ENCODE measurements around the gene ING4. TPM values are rescaled to one million over a fixed set of nuclear protein-coding genes. Genes with fewer than 3 reads are reported as not detected.

ING4 gene
- total RNA-seq, 6 experiments from 2014 or later, result 19.7 to 26.8 (median 21.7) TPM

- H3K4me1 Mint-ChIP-seq (ENCODE audit: low read depth), result peaks cover 35% of the 10 kb centered on the region
- H3K9me3 Mint-ChIP-seq, result no peaks in the 10 kb centered on the region
- peaks cover 32% of the 10 kb centered on the region for H3K36me3 Mint-ChIP-seq (ENCODE audit: low read depth)
- DNase-seq, result no peak
- no peak overlapping the region for H3K4me3 Mint-ChIP-seq
- peak; percentile 78 for TF ChIP-seq CTCF (IDR thresholded peaks at IDR 0.05)
- peaks cover 3% of the 10 kb centered on the region for H3K27me3 Mint-ChIP-seq (ENCODE audit: insufficient read depth)
- no peak overlapping the region for H3K27ac Mint-ChIP-seq
These were observed 21.7 kb upstream of the ING4 start for GRCh38 chr12:6684609-6685008.

GRCh38 chr12:6676962-6677361 lies 14.0 kb upstream of the ING4 start:
- H3K9me3 Mint-ChIP-seq, result no peaks in the 10 kb centered on the region
- no peaks in the 10 kb centered on the region; the same call in 1 of the 2 replicates for H3K4me1 Mint-ChIP-seq (ENCODE audit: low read depth)
- H3K4me3 Mint-ChIP-seq, result no peak overlapping the region
- TF ChIP-seq CTCF (IDR thresholded peaks at IDR 0.05), result no peak
- H3K36me3 Mint-ChIP-seq (ENCODE audit: low read depth), result peaks cover 23% of the 10 kb centered on the region
- H3K27me3 Mint-ChIP-seq (ENCODE audit: insufficient read depth), result no peaks in the 10 kb centered on the region
- DNase-seq, result no peak
- no peak overlapping the region for H3K27ac Mint-ChIP-seq

- DNase-seq, result no peak
- no peaks in the 10 kb centered on the region; the same call in 1 of the 2 replicates for H3K4me1 Mint-ChIP-seq (ENCODE audit: low read depth)
- H3K9me3 Mint-ChIP-seq, result no peaks in the 10 kb centered on the region
- no peak overlapping the region for H3K4me3 Mint-ChIP-seq
- H3K27ac Mint-ChIP-seq, result no peak overlapping the region
- no peaks in the 10 kb centered on the region for H3K27me3 Mint-ChIP-seq (ENCODE audit: insufficient read depth)
- H3K36me3 Mint-ChIP-seq (ENCODE audit: low read depth), result peaks cover 36% of the 10 kb centered on the region
- TF ChIP-seq CTCF (IDR thresholded peaks at IDR 0.05), result no peak
These were observed 9.2 kb upstream of the ING4 start for GRCh38 chr12:6672143-6672542.

- H3K9me3 Mint-ChIP-seq, result no peaks in the 10 kb centered on the region
- peaks cover 31% of the 10 kb centered on the region for H3K36me3 Mint-ChIP-seq (ENCODE audit: low read depth)
- no peak; the same call in 1 of the 2 replicates for TF ChIP-seq CTCF (IDR thresholded peaks at IDR 0.05)
- no peak overlapping the region for H3K4me3 Mint-ChIP-seq
- peaks cover 7% of the 10 kb centered on the region for H3K4me1 Mint-ChIP-seq (ENCODE audit: low read depth)
- no peak for DNase-seq
- H3K27me3 Mint-ChIP-seq (ENCODE audit: insufficient read depth), result peaks cover 1% of the 10 kb centered on the region; the same call in 1 of the 2 replicates
- H3K27ac Mint-ChIP-seq, result no peak overlapping the region
These were observed 4.8 kb upstream of the ING4 start for GRCh38 chr12:6667559-6668210.

- H3K4me3 Mint-ChIP-seq, result no peak overlapping the region
These were observed 3.3 kb upstream of the ING4 start for GRCh38 chr12:6666211-6666610.

More at GRCh38 chr12:6666211-6666610, 3.3 kb upstream of the ING4 start:
- Mint-ChIP-seq H3K27ac (0 out of 2 replicates have a peak overlapping the region, but pooled peaks have one; percentile 3), H3K4me1 (ENCODE audit: low read depth) (peaks cover 18% of the 10 kb centered on the region), H3K36me3 (ENCODE audit: low read depth) (peaks cover 28% of the 10 kb centered on the region), H3K9me3 (no peaks in the 10 kb centered on the region), H3K27me3 (ENCODE audit: insufficient read depth) (peaks cover 1% of the 10 kb centered on the region; the same call in 1 of the 2 replicates)
- DNase-seq, result no peak
- no peak for TF ChIP-seq CTCF (IDR thresholded peaks at IDR 0.05)
